ENCODE measurements around the gene FMN1.

Gene FMN1

DNA sequence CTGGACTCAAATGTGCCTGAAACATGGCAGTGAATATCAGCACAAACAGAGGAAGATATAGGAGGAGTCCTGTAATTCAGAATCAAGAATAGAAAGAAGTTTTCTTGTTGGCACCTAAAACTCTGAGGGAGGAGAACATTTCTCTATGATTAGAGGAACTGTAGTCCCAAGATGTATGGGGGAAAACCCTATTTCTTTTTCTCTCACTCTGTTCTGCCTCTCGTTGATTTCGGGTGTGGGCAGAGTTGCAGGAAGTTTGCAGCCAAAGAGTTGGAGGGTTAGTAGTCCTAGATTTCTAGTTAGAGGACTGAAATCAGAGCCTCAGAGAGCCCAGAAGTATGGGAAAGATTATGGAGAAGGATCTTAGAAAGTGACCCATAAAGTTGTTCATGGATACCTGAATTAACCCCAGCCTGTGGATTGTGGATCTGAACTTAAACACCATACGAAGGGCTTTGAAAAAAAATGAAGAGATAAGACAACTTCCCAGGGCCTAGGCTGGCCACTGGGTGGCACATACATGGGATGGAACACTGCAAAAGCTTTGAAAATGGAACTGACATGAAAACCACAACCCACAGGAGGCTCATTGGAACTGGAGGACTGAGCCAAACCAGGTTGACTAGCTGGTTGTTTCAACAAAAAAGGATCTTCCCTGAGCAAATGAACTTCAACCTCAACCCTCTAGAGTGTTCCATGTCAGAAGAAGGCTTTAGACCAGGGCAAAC lies 34.6 kb downstream of the FMN1 start:
- no peak for DNase-seq
- in situ Hi-C loops (cut with MboI; ENCODE audit: low pct_unique_long_range_greater_than_20kb, low sequenced_read_pairs): no loop called here

DNA sequence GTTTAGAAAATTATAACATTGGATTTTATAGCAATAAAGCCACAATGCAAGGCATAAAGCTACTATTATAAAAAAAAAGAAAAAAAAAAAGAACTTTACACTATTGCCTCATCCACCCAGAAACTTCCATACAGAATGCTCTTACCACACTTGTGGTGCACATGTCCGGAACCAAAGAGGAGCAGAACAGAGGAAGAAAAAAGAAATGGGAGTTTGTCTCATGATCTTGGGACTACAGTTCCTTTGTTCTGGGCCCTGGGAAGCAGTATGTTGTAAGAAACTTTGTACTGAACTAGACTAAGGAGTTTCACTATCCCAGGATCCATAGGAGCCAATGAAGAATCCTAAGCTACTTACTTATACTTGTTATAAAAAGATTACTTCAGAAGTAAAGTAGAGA lies 36.1 kb downstream of the FMN1 start:
- no peak for DNase-seq
- in situ Hi-C loops (cut with MboI; ENCODE audit: low pct_unique_long_range_greater_than_20kb, low sequenced_read_pairs): no loop called here

DNA sequence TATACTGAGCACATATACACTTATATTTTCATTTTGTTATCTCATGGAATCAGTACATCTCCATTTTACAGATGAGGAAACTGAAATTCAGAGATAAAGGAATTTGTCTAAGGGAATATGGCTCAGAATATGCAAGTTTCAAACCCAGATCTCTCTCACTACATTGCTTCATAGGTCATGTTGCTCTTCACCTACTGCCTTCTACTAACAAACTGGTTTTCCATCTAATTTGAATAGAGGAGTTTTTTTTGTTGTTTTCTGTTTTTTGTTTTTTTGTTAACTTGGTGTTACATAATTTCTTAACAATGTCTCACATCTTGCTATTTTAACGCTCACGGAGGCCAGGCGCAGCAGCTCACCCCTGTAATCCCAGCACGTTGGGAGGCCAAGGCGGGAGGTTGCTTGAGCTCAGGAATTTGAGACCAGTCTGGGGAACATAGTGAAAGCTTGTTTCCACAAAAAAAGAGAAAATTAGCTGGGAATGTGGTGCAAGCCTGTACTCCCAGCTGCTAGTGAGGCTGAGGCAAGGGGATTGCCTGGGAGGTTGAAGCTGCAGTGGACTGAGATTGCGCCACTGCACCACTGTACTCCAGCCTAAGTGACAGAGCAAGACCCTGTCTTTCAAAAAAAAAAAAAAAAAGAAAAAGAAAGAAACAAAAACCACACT lies 37.0 kb downstream of the FMN1 start:
- in situ Hi-C loops (cut with MboI; ENCODE audit: low pct_unique_long_range_greater_than_20kb, low sequenced_read_pairs): no loop called here

DNA sequence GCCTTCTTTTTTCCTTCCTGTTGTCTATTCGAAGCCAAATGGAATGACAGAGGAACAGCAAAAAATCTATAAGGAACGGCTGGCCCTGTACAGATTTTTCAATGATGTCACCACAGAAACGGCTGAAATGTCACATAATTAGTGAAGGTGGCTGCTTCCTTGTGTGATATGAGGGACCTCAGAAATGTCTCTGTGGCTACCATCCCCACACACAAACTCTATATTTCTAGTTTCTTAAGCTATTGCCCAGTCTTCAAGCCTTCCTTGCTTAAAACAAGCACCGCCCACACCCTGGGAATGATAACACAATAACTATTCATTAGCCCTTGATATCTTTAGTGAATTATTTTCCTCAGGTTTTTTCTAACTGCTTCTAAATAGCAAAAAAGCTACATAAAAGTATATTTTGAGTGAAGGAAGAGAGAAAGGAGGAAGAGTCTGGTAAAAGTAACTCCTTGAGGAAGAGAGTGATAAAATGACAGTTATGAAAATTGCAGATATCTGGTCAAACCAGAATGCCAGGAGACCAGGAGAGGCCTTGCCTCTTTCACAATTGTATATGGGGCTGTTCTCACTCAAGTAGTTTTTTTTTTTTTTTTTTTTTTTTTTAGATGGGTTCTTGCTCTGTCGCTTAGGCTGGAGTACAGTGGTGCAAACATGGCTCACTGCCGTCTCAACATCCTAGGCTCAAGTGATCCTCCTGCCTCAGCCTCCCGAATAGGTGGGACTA lies 38.7 kb downstream of the FMN1 start:
- in situ Hi-C loops (cut with MboI; ENCODE audit: low pct_unique_long_range_greater_than_20kb, low sequenced_read_pairs): no loop called here
- no peak for DNase-seq

More for the DNA sequence above, 37.0 kb downstream of the FMN1 start:
- no peak for DNase-seq

DNA sequence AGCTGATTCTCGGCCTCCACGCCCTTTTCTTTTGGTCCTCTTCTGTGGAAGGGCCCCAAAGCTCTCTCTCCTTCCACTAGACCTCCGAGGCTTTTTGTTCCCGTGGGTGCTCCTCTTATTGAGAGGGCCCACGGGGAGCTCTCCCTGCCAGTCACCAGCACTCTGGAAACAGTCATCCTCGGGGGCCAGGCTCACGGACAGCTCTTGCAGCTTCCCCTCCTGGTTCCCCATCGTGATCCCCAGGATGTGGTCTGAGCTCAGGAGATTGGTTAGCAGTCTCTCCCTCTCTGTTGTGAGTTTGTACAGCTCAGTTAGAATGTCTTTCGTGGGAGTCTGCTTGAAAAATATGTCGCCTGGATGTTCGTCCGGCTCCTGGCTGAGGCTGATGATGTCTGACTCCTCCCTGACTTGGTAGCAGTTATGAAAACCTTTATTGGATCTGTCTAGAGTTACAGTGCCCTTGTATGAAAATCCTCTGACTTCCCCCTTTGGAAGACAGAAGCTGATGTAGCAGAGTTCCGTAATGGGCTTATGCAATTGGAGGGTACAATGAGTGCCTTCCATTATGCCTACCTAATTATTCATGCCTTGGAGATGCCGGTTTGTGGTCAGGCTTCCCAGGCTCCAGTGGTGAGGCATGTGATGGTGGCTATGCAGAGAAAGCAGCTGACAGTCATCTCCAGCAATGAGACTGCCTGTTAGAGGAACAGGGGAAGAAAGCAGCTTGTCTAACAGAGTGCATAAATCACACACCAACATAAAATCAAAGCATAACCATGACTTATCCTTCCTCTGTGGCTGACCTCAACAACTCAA lies 40.0 kb downstream of the FMN1 start:
- in situ Hi-C loops (cut with MboI; ENCODE audit: low pct_unique_long_range_greater_than_20kb, low sequenced_read_pairs): no loop called here
- DNase-seq: peak; percentile 24

DNA sequence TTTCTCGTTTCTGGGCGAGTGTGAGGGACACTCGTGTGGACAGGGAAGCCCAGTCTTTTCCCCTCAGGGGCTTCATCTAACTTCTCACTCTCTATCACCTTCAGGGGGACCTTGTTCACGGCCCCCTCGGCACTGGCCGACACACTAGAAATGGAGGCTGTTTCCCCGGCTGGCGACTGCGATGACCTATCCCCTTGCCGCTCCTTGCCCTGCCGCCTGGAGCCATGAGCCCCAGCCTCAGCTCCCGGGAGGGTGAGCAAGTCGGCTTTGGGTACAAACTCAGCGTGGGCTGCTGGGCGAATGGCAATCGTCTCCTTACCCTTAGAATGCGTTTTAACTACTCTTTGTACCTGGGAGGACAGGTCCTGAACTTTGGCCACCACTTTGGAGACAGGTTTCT lies 41.0 kb downstream of the FMN1 start:
- in situ Hi-C loops (cut with MboI; ENCODE audit: low pct_unique_long_range_greater_than_20kb, low sequenced_read_pairs): no loop called here
- no peak for DNase-seq

DNA sequence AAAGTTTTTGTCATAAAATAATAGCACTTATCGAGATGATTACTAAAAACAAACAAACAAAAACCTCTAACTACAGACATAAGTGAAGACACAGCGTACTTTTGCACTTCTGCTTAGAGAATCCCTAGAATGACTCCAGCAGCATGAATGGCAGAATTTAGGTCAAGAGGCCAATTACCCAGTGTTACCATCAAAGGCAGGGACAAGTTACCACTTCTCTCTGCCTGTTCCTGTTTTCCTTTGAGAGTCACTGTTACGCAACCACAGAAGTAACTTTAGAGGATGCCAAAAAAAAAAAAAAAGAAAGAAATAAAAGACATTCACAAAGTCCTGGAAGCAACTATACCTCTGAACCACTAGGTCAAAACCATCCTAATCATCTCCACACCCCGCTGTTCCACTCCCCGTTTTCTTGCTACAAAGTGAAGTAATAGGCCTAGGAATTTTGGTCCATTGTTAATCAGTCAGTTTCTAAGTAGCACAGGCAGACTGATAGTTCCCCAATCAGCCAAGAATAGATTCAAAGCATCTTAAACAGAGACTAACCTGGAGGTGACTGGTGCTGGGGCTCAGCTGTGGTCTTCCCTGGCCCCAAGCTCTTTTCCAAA lies 41.9 kb downstream of the FMN1 start:
- DNase-seq: peak; percentile 43
- in situ Hi-C loops (cut with MboI; ENCODE audit: low pct_unique_long_range_greater_than_20kb, low sequenced_read_pairs): no loop called here

DNA sequence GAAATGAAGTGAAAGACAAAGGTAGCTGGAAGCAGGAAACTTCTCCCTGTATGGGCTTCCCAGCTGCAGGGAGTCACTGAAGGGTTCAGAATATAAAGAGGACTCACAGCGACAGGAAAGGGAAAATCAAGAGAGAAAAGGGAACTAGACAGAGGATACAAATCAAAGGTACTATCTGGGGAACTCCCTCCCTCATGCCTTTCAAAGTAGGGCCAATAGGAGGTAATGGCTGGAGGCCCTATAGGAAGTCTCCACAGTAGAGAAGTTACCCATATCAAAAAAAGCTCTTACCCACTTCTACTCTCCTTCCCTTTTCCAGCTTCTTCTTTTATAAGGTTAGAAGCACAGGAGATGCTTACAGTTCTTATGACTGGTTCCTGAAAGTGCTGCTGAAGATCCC lies 43.5 kb downstream of the FMN1 start:
- peak; percentile 19 for DNase-seq
- in situ Hi-C loops (cut with MboI; ENCODE audit: low pct_unique_long_range_greater_than_20kb, low sequenced_read_pairs): no loop called here

DNA sequence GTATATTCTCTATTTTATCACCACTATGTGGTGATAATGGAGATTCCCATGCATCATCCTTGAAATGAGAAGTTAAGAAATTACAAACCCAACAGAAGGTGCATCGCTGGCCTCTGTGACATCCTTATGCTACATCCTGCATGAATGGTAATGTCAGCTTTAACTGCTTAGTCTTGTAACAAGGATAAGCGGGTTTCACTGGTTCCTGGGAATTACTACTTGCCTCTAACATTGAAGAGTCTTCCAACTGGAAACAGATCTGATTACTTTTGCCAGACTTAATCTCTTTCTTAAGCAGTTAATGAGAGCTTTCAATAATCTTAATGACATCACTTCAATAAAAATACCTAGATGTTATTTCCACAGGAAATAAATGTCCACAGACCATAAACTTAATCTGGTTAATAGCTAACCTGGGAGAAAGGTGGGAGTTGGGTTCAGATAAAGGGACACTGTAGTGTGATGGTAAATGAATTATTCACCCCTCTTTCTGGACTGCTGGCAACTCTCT lies 44.0 kb downstream of the FMN1 start:
- in situ Hi-C loops (cut with MboI; ENCODE audit: low pct_unique_long_range_greater_than_20kb, low sequenced_read_pairs): no loop called here
- DNase-seq: no peak

DNA sequence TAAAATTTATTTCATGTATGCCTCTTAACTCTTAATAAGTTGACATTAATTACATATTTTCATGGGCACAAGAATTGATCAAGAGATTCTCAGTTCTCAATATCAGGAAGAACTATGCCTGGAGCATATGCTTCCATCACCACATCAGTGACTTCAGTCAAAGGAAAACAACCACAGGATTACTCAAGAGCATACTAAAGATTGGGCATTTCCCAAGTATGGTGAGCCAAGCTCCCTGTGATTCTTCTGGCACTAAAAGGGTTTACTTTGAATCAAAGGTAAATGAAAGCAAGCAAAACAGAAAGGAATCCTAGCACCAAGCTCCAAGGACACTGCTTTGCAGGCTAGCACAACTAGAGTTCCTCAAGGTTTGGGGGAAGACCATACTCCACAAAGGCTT lies 44.6 kb downstream of the FMN1 start:
- DNase-seq: no peak
- in situ Hi-C loops (cut with MboI; ENCODE audit: low pct_unique_long_range_greater_than_20kb, low sequenced_read_pairs): no loop called here

DNA sequence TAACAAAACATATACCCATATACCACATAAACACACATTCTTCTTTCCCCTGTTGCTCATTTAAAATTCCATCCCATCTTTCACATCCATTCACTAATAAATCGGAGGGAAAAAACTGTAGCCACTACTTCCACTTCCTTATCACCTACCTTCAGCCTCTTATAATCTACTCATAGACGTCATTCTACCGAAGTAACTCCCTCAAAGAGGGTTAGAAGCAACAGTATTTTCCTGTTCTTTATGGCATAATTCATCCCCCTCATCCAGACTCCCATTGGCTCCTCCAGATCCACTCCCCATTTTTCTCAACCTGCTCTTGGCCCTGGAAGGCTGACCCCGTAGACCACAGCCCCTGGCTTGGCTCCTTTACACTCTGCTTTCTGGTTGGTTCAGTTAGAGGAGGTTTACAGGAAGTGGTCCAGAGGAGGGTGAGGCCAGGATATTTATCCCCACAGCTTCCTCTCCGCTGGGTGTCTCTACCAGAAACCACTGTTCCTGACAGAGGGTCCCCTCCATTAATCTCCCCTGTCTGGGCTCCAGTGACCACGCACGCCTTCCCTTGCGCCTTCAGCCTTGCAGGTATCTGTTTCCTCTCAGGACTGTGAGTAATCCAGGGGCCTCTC lies 46.3 kb downstream of the FMN1 start:
- DNase-seq: no peak
- in situ Hi-C loops (cut with MboI; ENCODE audit: low pct_unique_long_range_greater_than_20kb, low sequenced_read_pairs): no loop called here

DNA sequence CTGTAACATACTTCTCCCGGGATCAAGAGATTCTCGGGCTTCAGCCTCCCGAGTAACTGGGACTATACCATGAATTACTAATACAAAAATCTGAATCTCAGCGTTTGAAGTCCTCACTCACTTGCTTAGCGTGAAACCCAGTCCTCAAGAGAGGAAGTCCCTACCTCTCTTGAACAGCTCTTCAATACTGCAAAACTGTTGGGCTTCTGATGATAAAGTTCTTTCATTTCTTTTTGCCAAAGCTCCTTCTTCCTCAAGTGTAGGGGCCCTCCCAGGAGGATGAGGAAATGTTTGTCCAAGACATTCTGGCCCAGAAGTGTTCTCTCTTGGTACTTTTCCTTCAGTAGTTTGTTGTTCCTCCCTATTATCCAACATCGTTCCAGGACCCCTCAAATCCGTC lies 48.5 kb downstream of the FMN1 start:
- in situ Hi-C loops (cut with MboI; ENCODE audit: low pct_unique_long_range_greater_than_20kb, low sequenced_read_pairs): no loop called here
- DNase-seq: no peak

DNA sequence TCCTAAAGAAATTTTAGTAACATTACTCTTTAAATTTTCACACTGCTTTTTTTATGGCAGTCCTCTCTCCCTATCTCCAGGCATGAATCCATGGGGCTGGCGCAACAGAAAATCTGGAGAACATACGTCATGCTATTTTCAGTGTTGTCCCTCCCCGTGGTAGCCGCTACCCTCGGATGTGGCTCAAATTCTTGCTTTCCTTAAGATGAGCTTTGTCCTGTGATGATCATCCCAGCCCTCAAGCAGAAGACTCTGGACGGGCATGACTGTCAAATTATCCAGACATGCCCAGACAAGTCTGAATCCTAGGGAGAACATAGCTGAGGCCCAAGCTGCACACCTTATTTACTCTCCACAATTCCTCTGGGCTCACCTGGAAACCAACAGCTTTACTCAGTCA lies 49.1 kb downstream of the FMN1 start:
- DNase-seq: no peak
- in situ Hi-C loops (cut with MboI; ENCODE audit: low pct_unique_long_range_greater_than_20kb, low sequenced_read_pairs): no loop called here

DNA sequence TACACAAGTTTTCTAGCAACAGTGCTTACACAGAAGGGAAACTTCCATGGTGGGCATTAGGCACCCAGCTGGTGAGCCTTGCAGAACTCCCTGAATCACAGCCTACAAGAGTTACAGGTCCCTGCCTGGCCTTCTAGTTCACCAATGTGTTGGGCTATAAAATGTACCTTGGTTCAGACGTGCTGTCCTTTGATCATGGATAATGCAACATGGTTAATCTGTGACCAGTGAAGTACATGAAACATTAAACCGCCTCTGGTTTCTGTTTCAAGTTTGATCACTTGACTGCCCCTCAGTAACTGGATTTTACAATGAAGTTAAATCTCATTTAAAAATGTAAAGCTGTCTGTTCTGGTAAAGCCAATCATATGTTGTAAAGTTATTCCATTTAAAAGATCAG lies 51.8 kb downstream of the FMN1 start:
- no peak for DNase-seq

DNA sequence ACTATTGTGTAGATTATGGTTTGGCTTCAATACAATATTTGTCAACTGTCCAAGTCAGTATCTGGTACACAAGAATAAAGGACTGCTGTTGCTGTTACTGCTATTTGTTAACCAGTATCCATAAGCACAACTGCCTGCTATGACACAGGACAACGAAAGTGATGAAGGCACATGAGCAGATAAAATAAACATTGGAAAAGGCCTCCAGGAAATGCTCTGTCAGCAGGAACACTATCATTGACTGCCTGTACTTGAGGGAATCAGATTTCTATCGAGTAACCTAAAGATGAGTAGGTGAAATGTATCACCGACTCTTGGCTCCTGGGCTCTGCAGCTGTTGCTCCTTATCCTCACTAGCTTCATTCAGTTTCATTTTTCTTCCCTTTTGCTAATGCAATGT lies 56.5 kb downstream of the FMN1 start:
- DNase-seq: no peak
- in situ Hi-C loops (cut with MboI; ENCODE audit: low pct_unique_long_range_greater_than_20kb, low sequenced_read_pairs): no loop called here

More for the DNA sequence above, 51.8 kb downstream of the FMN1 start:
- in situ Hi-C loops (cut with MboI; ENCODE audit: low pct_unique_long_range_greater_than_20kb, low sequenced_read_pairs): no loop called here

DNA sequence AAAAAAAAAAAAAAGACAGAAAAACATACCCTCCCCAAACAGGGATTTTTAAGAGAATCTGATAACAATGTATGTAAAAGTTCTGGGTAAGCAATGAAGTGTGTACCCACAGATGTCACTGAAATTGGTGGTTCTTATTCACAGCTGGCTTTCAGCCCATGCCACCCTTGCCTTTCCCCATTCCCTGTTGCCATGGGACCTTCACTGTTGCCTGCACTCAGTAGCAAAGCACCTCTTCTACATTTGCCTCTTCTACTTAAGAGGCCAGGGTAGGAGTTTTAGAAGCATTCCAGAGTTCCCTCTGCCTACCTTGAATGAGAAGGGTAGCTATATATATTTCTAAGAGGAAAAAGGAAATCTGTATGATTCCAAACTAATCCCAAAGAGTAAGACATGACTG lies 57.4 kb downstream of the FMN1 start:
- in situ Hi-C loops (cut with MboI; ENCODE audit: low pct_unique_long_range_greater_than_20kb, low sequenced_read_pairs): no loop called here
- DNase-seq: no peak

DNA sequence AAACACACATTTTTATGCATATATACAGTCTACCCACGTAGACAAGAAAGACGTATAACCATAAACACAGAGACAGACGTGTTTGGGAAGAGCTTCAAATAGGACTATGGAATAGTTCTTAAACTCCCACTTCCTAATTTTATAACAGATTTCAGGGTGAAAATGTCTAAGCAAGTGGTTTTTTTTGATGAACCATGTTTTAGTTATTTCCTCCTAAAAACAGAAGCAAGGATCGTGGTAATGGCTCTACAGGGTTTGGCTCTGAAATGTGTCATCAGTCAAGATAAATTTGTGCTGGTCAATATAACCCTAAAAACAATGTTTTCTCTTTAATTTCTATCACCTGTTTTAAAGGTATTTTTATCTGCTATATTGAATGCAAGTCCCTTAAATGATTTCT lies 58.2 kb downstream of the FMN1 start:
- no peak for DNase-seq
- in situ Hi-C loops (cut with MboI; ENCODE audit: low pct_unique_long_range_greater_than_20kb, low sequenced_read_pairs): no loop called here

DNA sequence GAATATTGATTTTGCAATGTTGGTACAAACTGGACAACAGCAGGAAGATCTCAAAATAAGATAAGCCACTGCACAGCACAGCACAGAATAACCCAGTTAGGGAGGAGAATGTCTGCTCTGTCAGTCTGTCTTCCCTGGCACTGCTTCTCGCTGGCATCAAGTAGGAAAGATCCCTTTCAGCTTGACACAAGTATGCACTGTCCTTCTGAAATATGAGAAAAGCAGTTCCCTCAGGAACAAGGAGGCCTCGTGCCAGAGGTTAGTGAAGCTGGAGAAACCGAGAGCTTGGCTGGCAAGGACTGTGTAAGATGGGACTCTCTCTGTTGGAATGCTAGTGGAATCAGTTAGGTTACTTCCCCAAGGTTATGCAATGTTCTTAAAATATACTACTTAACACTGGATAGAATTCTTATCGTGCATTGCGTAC lies 59.1 kb downstream of the FMN1 start:
- in situ Hi-C loops (cut with MboI; ENCODE audit: low pct_unique_long_range_greater_than_20kb, low sequenced_read_pairs): no loop called here

More for the DNA sequence above, 59.1 kb downstream of the FMN1 start:
- no peak for DNase-seq

Data from KBM-7 (cell line).